Activated CD8-positive, alpha-beta memory T cell treated with anti-CD3 and anti-CD28 coated beads for 4 hours (primary cell): Measurements from ENCODE around the gene VWA5B1.

ENCODE experiments used
- DNase-seq, 2 donors: peaks; one replicate each; pipeline ENCODE4 v3.0.0-alpha.2; 2020; ENCODE audit warnings: low read depth in 2 of 2

The VWA5B1 gene

DNA sequence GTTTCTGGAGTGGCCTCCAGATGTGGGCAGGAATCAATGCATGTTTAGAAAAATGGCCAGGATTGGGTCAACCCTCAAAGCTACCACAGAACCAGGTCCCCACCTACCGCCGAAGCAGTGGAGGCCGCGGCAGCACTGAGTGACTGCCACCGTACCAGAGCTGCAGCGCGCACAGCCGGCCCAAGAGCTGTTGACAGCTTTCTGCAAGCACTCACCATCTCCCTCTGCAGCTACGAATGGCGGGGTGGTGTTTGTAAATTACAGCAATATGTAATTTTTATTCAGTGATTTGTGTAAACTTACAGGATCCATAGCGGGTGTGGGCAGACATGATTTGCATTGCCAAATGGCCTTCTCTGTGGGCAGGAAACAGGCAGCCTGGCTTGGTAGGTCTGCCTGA is 98.9 kb downstream of the VWA5B1 start:
- no peak for DNase-seq

DNA sequence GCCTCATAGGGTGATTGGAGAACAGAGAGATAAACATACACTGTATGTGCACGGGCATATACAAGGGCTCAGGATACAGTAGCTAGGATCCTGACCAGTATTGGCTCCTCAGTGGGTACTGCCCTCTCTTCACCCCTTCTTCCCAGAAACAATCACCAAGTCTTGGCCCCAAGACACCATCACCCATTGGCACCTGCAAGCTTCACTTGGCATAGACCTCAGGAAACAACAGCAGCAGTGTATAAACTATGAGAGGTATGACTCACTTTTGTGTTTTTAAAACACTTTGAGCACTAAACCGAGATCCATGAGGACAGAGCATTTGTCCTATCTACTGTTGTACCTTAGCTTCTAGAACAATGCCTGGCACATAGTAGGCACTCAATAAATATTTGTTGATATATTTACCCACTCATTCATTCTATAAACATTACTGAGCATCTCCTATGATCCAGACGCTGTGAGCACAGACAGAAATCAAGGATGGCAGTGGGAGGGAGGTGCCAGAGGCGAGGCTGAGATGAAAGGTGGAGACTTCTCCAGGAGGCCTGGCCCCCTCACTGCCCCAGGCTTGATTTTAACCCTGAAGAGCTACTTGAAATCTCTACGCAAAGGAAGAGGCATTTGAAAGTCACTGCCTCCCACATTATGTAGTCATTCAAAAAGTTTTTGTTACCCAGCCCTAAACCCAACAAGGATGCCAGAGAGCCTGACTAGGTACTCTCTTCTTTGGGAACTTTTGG is 100.1 kb downstream of the VWA5B1 start:
- no peak for DNase-seq

DNA sequence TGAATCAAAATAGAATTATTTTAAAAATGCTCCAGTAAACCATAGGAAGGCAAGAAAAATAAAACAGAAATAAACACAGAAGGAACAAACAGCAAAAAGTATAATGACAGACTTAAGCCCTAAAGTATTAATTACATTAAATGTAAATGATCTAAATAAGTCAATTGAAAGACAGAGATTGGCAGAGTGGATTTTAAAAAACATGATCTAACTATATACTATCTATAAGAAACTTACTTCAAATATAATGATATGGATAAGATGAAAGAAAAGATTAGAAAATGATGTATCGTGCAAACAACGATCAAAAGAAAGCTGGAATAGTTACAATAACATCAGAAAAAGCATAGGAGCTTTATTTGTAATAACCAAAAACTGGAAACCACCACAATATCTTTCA is 104.6 kb downstream of the VWA5B1 start:
- DNase-seq, result no peak

DNA sequence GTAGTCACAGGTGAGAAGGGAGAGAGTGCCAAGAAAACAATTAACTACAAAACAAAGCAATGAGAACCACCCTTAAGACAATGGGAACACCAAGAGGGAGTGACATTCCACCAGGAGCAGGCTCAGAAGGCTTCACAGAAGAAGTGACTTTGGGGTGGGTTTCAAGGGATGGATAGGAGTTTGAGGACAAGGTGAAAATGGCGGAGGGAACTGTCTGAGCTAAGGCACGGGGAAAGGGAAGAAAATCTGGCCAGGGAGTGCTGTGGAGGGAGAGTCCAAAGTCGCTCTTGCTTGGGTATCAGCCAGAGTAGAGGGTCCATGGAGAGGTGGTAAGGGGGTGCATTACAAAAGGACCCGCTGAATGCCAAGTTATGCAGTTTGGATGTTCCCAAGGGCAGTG is 108.1 kb downstream of the VWA5B1 start:
- DNase-seq, result no peak

DNA sequence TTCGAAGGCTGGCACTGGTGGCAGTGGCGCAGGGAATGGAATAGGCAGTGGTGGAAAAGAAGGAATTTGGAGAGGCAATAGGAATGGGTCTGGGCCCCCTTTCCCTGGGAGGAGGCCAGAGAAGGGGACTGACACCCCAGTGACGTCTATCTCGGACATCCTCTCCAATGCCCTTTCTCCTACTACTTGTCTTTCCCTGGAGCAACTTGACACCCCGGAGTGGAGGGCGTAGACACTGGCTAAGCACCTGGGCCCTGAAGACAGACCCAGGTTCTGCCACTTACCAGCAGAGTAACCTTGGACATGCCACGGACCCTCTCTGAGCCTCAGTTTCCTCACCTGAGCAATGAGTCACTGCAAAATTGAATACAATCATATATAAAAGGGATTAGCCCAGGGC is 108.5 kb downstream of the VWA5B1 start:
- DNase-seq, result no peak

DNA sequence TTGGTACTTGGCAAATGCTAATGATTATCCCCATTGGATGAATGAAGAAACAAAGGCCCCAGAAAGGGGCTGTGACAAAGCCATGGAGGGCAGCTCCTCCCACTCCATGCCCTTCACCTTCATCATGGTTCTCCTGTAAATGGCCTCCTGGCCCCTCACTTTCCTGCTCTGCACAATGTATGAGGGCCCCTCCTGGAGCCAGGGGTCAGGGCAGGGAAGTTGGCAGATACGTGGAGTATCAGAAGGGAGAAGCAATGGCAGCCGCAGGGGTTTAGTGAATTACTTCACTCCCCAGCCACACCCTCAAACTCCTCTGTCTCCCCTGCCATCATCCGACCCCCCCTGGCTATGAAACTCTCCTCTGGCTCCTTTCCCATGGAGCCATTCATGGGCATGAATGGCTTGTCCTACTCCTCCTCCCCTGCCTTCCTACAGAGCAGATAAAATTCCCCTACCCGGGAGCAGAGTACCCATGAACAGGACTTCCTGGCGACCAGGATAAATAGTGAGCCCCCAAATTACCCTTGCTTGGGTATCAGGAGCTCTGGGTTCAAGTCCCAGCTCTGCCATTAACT is 109.0 kb downstream of the VWA5B1 start:
- DNase-seq, result no peak

DNA sequence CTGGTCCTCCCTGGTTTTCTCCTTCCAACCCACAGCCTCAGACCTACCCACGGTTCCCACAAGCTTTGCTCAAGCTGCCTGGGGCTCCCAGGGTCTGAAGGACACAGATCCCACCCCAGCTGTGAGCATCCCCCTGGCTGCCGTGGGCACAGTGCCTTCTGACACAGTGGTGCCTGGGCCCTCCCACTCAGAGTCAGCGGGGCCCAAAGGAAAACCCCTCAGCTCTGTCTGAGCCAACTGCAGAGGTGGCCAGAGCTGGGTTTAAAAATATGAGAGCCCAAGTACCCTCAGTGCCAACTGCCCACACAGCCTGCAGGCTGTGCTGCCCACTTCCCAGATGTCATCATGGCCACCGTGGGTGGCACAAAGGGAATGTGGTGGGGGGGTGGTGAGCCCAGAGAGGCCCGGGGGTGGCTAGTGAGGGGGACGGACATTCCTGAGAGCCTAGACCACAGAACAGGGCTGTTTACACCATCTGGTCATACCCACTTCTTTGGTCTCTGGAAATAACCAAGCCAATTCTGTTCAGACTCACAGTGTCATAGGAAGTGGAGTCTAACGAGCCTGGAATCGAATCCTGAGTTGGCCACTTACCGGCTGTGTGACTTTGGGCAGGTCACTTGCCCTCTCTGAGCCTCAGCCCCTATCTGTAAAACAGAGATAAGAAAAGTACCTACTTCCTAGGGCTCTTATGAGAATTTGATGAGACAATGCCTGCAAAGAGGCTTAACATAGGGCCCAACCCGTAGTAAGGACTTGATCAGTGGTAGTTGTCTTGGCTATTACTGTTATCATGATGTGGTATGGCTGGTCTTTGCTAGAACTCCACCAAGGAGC is 109.9 kb downstream of the VWA5B1 start:
- no peak for DNase-seq

DNA sequence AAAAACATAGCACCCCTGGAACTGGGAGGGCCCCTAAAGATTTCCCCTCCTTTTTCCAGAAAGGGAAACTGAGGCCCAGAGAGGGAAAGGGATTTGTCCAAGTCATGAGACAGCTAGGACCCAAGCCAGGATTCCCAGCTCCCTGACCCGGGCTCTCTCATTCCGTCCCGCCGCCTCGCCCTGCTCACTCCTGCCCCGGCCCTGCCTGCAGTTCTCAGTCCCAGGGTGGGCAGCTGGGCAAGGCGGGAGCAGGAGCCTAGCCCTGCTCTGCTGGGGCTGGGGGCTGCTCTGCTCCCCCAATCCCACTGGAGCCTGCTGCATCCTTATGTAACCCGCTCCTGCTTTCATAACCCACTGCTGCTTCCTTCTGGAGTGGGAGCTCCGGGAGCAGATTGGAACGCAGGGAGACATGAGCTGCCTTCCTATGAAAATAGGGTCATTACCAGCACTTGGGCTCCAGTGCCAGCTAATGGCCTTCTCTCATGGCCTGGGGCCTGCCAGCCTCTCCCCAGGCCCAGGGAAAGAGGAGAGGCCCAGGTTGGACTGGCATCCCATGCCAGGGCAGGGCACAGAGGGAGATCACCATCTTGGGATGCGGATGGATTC is 110.8 kb downstream of the VWA5B1 start:
- DNase-seq, result no peak

DNA sequence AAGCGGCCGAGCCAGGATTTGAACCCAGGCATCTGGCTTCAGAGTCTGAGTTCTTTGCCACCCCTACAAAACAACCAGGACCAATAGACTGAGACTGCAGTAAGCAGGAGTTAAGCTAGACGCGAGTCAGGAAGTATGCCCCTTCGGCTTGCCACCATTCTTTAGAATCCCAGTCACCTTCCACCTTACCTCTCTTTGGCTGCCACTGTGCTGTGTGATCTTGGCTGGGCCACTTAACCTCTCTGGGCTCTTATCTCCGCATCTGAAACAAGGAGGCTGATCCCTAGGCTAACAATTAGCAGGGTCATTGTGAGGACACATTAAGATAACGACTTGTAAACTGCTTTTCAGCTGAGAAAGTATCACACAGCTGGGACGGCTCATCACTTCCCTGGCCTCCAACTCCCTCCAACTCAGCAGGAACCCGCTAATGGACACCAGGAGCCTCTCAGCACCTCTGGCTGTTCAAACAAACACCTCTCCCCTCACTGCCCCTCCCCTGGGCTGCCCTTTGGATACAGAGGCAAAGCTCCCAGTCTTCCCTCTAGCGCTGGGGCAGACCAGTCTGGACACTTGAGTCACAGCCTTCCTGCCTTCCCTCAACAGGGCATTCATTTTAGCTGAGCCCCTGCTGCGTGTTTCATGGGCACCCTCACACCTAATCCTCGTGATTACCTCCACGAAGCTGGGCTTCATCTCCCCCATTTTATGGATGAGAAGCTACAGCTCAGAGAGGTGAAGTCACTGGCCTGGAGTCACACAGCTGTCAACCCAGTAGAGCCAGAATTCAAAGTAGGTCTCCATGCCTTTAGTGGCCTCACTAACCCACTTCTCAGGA is 112.1 kb downstream of the VWA5B1 start:
- no peak for DNase-seq

DNA sequence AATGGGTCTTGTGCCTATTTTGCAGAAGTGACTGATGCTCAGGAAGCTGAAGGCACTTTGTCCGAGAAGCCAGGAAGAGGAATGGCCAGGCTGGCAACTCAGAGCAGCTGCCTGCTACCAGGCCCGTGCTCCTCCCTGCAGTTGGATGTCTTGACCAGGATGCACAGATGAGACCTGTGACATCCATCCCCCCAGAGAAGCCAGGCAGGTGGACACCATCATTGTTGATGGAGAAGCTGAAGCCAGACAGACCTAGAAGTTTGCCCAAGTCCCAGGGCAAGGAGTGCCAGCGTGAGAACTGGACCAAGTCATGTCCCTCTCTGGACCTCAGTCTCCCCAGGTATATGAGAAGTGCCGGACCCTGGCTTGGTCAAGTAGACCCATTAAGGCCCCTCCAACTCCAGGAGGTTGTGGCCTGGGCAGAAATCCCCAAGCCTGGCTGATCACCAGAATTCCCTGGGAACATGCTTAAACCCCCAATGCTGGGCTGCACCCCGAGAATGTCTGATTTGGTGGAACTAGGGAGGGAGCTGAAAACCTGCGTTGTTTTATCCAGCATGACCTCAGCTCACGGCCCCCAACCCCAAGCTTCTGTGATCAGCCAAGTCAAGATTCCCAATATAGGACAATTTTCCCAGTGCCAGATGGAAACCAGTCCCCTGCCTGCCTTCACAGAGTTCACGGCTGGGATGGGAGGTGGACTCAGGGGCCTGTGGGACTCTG is 112.9 kb downstream of the VWA5B1 start:
- DNase-seq, result no peak

DNA sequence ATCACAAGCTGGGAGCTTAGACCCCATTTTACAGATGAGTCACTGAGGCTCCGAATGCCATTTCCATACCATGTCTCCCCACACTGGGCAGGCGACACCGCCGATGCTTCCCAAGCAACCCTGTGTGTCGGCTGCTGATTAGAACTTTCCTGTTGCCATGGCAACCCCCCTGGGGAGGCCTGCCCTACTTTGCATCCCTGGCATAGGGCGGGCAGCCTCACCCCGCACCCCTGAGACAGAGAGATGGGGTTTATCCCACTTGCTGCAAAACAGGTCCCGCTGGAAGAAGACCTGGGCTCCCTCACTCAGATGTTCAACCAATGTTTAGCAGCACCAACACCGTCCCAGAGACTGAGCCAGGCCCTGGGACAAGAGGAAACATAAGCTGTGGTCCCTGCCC is 113.8 kb downstream of the VWA5B1 start:
- no peak for DNase-seq
